ENCODE data around the gene MDK. TPM values are rescaled to one million over a fixed set of nuclear protein-coding genes. Genes with fewer than 3 reads are reported as not detected.
"Not testable (repeated sequence)": the region's sequence is repeated elsewhere in the genome, so short reads cannot be mapped to it uniquely, and the experiment has no call there.

The MDK gene
- total RNA-seq, 2 donors from 2014 or later, result 8.5 to 12.9 TPM

- not testable (repeated sequence) for H3K4me1 Mint-ChIP-seq; H3K27me3 Mint-ChIP-seq; H3K9me3 Mint-ChIP-seq; H3K27ac Mint-ChIP-seq; ATAC-seq (replicated peaks)
- peaks cover 30% of the 10 kb centered on the region for H3K36me3 Mint-ChIP-seq (ENCODE audit: low read depth)
- peak overlapping the region; percentile 71 for H3K4me3 Mint-ChIP-seq
These were observed 1.8 kb upstream of the MDK start for GRCh38 chr11:46379482-46380293.

- peaks cover 4% of the 10 kb centered on the region for H3K4me1 Mint-ChIP-seq
- peak; percentile 73 for ATAC-seq (replicated peaks)
- peaks cover 11% of the 10 kb centered on the region for H3K27me3 Mint-ChIP-seq
- H3K9me3 Mint-ChIP-seq, result no peaks in the 10 kb centered on the region
- peaks cover 22% of the 10 kb centered on the region for H3K36me3 Mint-ChIP-seq (ENCODE audit: low read depth)
- H3K4me3 Mint-ChIP-seq, result peak overlapping the region; percentile 71
- H3K27ac Mint-ChIP-seq, result no peak overlapping the region
These were observed 975 bp upstream of the MDK start for GRCh38 chr11:46380340-46381047.

- Mint-ChIP-seq H3K9me3 (no peaks in the 10 kb centered on the region), H3K27me3 (peaks cover 24% of the 10 kb centered on the region), H3K4me3 (peak overlapping the region; percentile 71), H3K4me1 (peaks cover 11% of the 10 kb centered on the region), H3K27ac (no peak overlapping the region), H3K36me3 (ENCODE audit: low read depth) (peaks cover 12% of the 10 kb centered on the region)
- ATAC-seq (replicated peaks), result peak; percentile 7
These were observed 563 bp downstream of the MDK start for GRCh38 chr11:46381819-46382645.

- ATAC-seq (replicated peaks), result no peak
- peaks cover 4% of the 10 kb centered on the region for H3K36me3 Mint-ChIP-seq (ENCODE audit: low read depth)
- no peaks in the 10 kb centered on the region for H3K9me3 Mint-ChIP-seq
- peaks cover 13% of the 10 kb centered on the region for H3K4me1 Mint-ChIP-seq
- H3K27me3 Mint-ChIP-seq, result peaks cover 29% of the 10 kb centered on the region
- no peak overlapping the region for H3K27ac Mint-ChIP-seq
- peak overlapping the region; percentile 71 for H3K4me3 Mint-ChIP-seq
These were observed 1.4 kb downstream of the MDK start for GRCh38 chr11:46382646-46383403.

DNA sequence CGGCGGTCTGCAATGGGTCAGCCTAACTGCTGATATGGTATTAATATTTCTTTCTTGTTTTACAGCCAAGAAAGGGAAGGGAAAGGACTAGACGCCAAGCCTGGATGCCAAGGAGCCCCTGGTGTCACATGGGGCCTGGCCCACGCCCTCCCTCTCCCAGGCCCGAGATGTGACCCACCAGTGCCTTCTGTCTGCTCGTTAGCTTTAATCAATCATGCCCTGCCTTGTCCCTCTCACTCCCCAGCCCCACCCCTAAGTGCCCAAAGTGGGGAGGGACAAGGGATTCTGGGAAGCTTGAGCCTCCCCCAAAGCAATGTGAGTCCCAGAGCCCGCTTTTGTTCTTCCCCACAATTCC lies 1.9 kb downstream of the MDK start:
- Mint-ChIP-seq H3K27ac (no peak overlapping the region), H3K36me3 (ENCODE audit: low read depth) (no peaks in the 10 kb centered on the region), H3K4me1 (peaks cover 16% of the 10 kb centered on the region), H3K9me3 (no peaks in the 10 kb centered on the region), H3K4me3 (no peak overlapping the region), H3K27me3 (peaks cover 35% of the 10 kb centered on the region)
- no peak for ATAC-seq (replicated peaks)

DNA sequence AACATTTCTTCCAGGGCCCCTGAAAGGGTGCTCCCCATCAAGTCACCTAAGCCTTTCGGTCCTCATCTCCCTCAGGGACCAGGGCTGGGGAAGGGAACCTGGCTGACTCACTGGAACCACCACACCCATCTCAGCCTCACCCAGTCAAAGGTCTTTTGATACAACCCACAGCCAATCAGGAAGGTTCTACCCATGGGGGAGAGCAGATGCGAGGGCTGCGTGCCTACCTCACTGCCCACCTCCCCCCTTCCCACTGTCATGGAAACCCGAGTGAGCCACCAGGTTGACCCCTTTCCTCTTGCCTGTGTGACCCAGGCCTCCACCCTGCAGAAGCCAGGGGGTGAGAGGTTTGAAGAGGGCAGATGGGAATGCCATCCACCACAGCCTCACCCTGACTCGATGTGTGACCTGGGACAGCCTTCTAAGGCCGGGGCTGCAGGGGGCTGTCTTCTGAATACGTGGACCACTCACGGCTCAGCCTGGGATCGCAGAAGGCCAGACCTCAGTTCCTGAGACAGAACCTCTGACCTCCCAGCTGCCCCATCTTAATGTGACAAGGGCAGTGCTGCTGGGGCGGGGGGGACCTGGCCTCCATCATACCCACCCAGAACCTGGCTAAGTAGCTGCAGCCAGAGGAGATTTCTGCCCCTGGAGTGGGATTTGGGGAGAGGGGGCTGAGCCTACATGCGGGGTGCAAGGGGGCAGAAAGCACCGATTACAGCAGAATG lies 2.7 kb downstream of the MDK start:
- Mint-ChIP-seq H3K4me1 (peaks cover 18% of the 10 kb centered on the region), H3K27ac (no peak overlapping the region), H3K36me3 (ENCODE audit: low read depth) (no peaks in the 10 kb centered on the region), H3K27me3 (peaks cover 40% of the 10 kb centered on the region), H3K4me3 (no peak overlapping the region), H3K9me3 (no peaks in the 10 kb centered on the region)
- no peak for ATAC-seq (replicated peaks)

- Mint-ChIP-seq H3K9me3 (no peaks in the 10 kb centered on the region), H3K4me1 (peaks cover 18% of the 10 kb centered on the region), H3K27me3 (peaks cover 50% of the 10 kb centered on the region), H3K36me3 (ENCODE audit: low read depth) (no peaks in the 10 kb centered on the region), H3K27ac (no peak overlapping the region), H3K4me3 (no peak overlapping the region)
- ATAC-seq (replicated peaks), result no peak
These were observed 3.9 kb downstream of the MDK start for GRCh38 chr11:46385169-46386004.

DNA sequence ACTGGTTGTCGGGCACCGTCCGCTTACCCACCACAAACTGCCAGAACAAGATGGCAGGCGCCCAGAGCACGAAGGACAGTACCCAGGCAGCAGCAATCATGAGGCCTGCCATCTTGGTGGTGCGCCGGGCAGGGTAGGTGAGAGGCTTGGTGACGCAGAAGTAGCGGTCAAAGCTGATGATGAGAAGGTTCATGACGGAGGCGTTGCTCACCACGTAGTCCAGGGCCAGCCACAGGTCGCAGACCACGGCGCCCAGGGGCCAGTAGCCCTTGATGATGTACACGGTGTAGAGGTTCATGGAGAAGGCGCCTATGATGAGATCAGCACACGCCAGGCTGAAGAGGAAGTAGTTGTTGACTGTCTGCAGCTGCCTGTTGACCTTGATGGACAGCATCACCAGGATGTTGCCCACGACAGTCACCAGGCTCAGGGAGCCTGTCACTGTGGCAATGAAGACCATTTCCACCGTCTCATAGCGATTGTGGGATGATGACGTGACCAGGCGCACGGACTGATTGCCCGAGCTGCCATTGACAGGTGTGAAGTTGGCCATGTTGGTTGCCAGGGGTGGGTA lies 4.6 kb downstream of the MDK start:
- Mint-ChIP-seq H3K4me1 (peaks cover 18% of the 10 kb centered on the region), H3K9me3 (no peaks in the 10 kb centered on the region), H3K27me3 (peaks cover 53% of the 10 kb centered on the region), H3K36me3 (ENCODE audit: low read depth) (no peaks in the 10 kb centered on the region), H3K27ac (peak overlapping the region; percentile 19), H3K4me3 (no peak overlapping the region)
- no peak for ATAC-seq (replicated peaks)

DNA sequence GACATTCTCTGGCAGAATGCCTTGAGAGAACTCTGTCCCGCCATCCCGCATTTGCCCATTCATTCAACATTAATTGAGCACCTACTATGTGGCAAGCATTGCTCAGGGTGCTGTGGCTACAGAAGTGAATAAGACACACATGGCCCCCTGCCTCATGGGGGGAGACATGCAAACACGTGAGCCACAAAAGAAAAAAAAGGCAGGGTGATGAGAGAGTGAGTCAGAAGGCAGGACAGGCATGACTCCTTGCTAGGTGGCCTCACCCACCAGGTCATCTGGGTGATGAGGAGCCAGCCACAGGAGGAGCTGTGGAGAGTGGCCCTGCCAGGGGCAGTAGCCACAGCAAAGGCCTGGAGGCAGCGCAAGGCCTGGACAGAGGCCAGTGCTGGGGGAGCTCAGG lies 5.2 kb downstream of the MDK start:
- H3K4me3 Mint-ChIP-seq, result no peak overlapping the region
- no peaks in the 10 kb centered on the region for H3K36me3 Mint-ChIP-seq (ENCODE audit: low read depth)
- peaks cover 18% of the 10 kb centered on the region for H3K4me1 Mint-ChIP-seq
- peak; percentile 25 for ATAC-seq (replicated peaks)
- no peaks in the 10 kb centered on the region for H3K9me3 Mint-ChIP-seq
- H3K27ac Mint-ChIP-seq, result peak overlapping the region; percentile 19
- peaks cover 53% of the 10 kb centered on the region for H3K27me3 Mint-ChIP-seq

GRCh38 chr11:46387456-46387855 lies 6.0 kb downstream of the MDK start:
- Mint-ChIP-seq H3K4me3 (no peak overlapping the region), H3K27me3 (peaks cover 49% of the 10 kb centered on the region), H3K9me3 (no peaks in the 10 kb centered on the region), H3K36me3 (ENCODE audit: low read depth) (no peaks in the 10 kb centered on the region), H3K4me1 (peaks cover 18% of the 10 kb centered on the region), H3K27ac (no peak overlapping the region)
- ATAC-seq (replicated peaks), result no peak

DNA sequence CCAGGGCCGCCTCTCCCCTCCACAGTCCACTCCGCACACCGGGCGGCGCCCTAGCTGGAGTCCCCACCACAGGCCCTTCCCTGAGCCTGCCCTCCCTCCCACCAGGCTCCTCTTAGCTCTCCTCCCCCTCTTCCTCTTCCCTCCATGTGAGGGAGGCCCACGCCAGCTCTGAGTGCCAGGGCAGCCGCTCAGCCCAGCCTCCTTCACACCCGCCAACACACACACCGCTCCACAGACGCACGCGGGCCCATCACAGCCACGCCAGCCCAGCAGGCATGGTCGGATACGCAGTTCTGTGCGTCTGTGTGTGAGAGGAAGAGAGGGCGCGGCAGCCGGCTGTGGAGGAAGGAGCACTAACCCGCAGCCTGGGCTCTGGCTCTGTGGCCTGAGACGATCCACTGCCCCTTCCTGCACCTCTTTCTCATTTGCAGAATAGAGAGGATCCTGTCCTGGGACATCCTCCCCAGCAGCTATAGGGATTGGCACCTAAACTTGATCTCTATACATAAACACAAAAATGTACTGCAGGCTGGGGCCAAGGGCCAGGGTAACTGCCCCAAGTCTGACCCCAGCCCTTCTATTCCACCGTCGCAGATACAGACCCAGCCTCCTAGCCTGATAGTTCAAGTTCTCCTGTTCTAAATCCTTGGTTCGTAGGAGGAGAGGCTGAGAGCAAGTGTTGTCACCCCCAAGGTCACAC lies 6.6 kb downstream of the MDK start:
- no peak for ATAC-seq (replicated peaks)
- Mint-ChIP-seq H3K36me3 (ENCODE audit: low read depth) (peaks cover 6% of the 10 kb centered on the region), H3K27me3 (peaks cover 54% of the 10 kb centered on the region), H3K4me1 (peaks cover 24% of the 10 kb centered on the region), H3K27ac (no peak overlapping the region), H3K9me3 (no peaks in the 10 kb centered on the region), H3K4me3 (no peak overlapping the region)
